K562 (cell line): ENCODE measurements around the gene ZNF776. TPM values are rescaled to one million over a fixed set of nuclear protein-coding genes. Genes with fewer than 3 reads are reported as not detected.

Experiments
- ATAC-seq: fragments of 200-7000 bp; cut with Tn5 transposase; 3 replicates; pipeline ENCODE4 v1.9.1; 2020; ENCODE audit warnings: moderate library complexity
- BruUV-seq: library from RNA; stranded (reverse); fragments of 400-500 nt; replicated peaks from 2 replicates; lab custom pipeline; 2021; lab: Mats Ljungman, UMichigan
- CTCF ChIA-PET: fragments of 300-600 bp; formaldehyde crosslinking; extraction: SDS; loops from one replicate; lab custom pipeline; 2021; ENCODE audit warnings: low intra/inter-chr PET ratio; lab: Yijun Ruan, JAX
- POLR2A ChIA-PET: fragments of 300-600, 350-650 bp; sonication (Branson Sonifier 250); formaldehyde crosslinking; extraction: SDS; loops from one replicate; lab custom pipeline; 2021; ENCODE audit warnings: antibody characterized with exemption, inconsistent platforms; lab: Yijun Ruan, JAX
- DNase-seq, 4 experiments: peaks; one replicate each; pipeline versions ENCODE4 v3.0.0 to v3.0.0-alpha.2; 2011 to 2018; ENCODE audit warnings: low spot score in 3 of 4, mixed read lengths in 3 of 4; ENCODE audit errors: extremely low read depth in 1 of 4
- FAIRE-seq: peaks from 2 replicates; lab custom pipeline; 2011; peaks lifted over from hg19 to GRCh38; lab: Jason Lieb, UNC
- H2AFZ ChIP-seq: 2 replicates; pipeline ENCODE4 v1.6.0; 2011; ENCODE audit warnings: low read depth, low read length, control low read depth, inconsistent platforms
- H3K27ac ChIP-seq: fragments of 200-600 bp; 3 replicates; pipeline ENCODE4 v1.8.0; 2011; ENCODE audit warnings: low read depth, mild to moderate bottlenecking, control low read depth, inconsistent platforms, low read length, moderate library complexity, mixed read lengths; ENCODE audit errors: extremely low read depth
- H3K27me3 ChIP-seq, 2 experiments: fragments of 300-600 bp in 1 of 2; 2 replicates in 1 of 2; 3 replicates in 1 of 2; pipeline versions ENCODE4 v1.6.0 to v1.8.0; 2011; ENCODE audit warnings: inconsistent platforms in 2 of 2, low read length in 2 of 2, mild to moderate bottlenecking in 1 of 2, mixed read lengths in 1 of 2, moderate library complexity in 1 of 2; ENCODE audit not compliant: control insufficient read depth in 2 of 2, insufficient read depth in 2 of 2
- H3K36me3 ChIP-seq: fragments of 300-600 bp; 3 replicates; pipeline ENCODE4 v1.8.0; 2011; ENCODE audit warnings: mild to moderate bottlenecking, low read length, inconsistent platforms; ENCODE audit not compliant: control insufficient read depth, insufficient read depth
- H3K4me1 ChIP-seq, 2 experiments: fragments of 200-600 bp in 1 of 2; replicated peaks in 1 of 2; 2 replicates in 1 of 2; 3 replicates in 1 of 2; pipeline versions ENCODE4 v1.5.1 to v1.8.0; 2011; ENCODE audit warnings: inconsistent platforms in 2 of 2, low read length in 2 of 2, mild to moderate bottlenecking in 1 of 2, mixed read lengths in 1 of 2, moderate library complexity in 1 of 2; ENCODE audit not compliant: control insufficient read depth in 2 of 2, insufficient read depth in 2 of 2
- H3K4me2 ChIP-seq: 2 replicates; pipeline ENCODE4 v1.6.1; 2011; ENCODE audit warnings: low read length, control low read depth, inconsistent platforms, mixed read lengths; ENCODE audit not compliant: insufficient read depth
- H3K4me3 ChIP-seq: fragments of 200-600 bp; sonication (generic), shearing (Covaris generic); 2 replicates; pipeline ENCODE4 v1.5.1; 2016; ENCODE audit warnings: control low read depth, inconsistent platforms
- H3K79me2 ChIP-seq: fragments of 200-600 bp; 3 replicates; pipeline ENCODE4 v1.8.0; 2011; ENCODE audit warnings: low read length, inconsistent platforms; ENCODE audit not compliant: control insufficient read depth, insufficient read depth
- H3K9ac ChIP-seq, 2 experiments: 2 replicates each; pipeline versions ENCODE4 v1.6.0 to v1.6.1; 2011; ENCODE audit warnings: low read depth in 2 of 2, low read length in 2 of 2, control low read depth in 1 of 2, inconsistent platforms in 1 of 2, mild to moderate bottlenecking in 1 of 2, mixed read lengths in 1 of 2; ENCODE audit not compliant: insufficient read depth in 1 of 2
- H3K9me1 ChIP-seq: one replicate; pipeline ENCODE4 v1.6.0; 2011; ENCODE audit warnings: inconsistent platforms, mild to moderate bottlenecking, low read length, moderate library complexity; ENCODE audit not compliant: control insufficient read depth, insufficient read depth
- H3K9me3 ChIP-seq: replicated peaks from 2 replicates; pipeline ENCODE4 v1.5.1; 2011; ENCODE audit warnings: low read depth, low read length, inconsistent platforms; ENCODE audit not compliant: control insufficient read depth, insufficient read depth
- H4K20me1 ChIP-seq: replicated peaks from 2 replicates; pipeline ENCODE4 v1.6.1; 2011; ENCODE audit warnings: low read length, inconsistent platforms, mixed read lengths; ENCODE audit not compliant: control insufficient read depth, insufficient read depth
- WGBS: fragments of 100-300 bp; shearing (Covaris generic); methylation state at CpG from one replicate; pipeline ENCODE4 v1.1.6; 2016; ENCODE audit warnings: low coverage, mixed read lengths; ENCODE audit not compliant: insufficient coverage; ENCODE audit errors: missing lambda C conversion rate; 5-methylcytosine and 5-hydroxymethylcytosine counted together
- in situ Hi-C: fragments of 300-500 bp; cut with MboI; formaldehyde crosslinking; loops from 4 replicates; pipeline ENCODE4 v1.15.0; 2018; ENCODE audit warnings: inconsistent platforms, mixed read lengths
- intact Hi-C: fragments of 100-400 bp; cut with micrococcal nuclease; formaldehyde crosslinking; loops from 2 replicates; pipeline ENCODE4 v1.14.2; 2022
- polyA plus RNA-seq, 8 experiments: library from polyadenylated mRNA; depleted of rRNA in 4 of 8; stranded (reverse) in 5 of 8; unstranded in 3 of 8; fragments of >200 nt; fragmentation: Nextera tagmentation in 2 of 8; fragmentation: Illumina TruSeq in 1 of 8; extraction: Ambion mirVana in 2 of 8; extraction: Trizol in 1 of 8; gene quantifications; 2 replicates each; pipeline versions ENCODE4 v1.2.1 to v1.2.3, GENCODE V29; 2011 to 2014; ENCODE audit warnings: inconsistent platforms in 1 of 8, missing spikeins in 1 of 8
- total RNA-seq, 7 experiments: library from RNA; depleted of rRNA in 6 of 7; stranded (reverse); fragments of >200 nt in 6 of 7; fragmentation: Illumina TruSeq in 2 of 7; extraction: Trizol in 2 of 7; gene quantifications; 2 replicates each; pipeline versions ENCODE4 v1.2.1 to v1.2.3, GENCODE V29; 2011 to 2021; ENCODE audit warnings: low replicate concordance in 1 of 7
- TF ChIP-seq, protein P1 (sequence below): fragments of 250-450 bp; sonication (Bioruptor Pico); IDR thresholded peaks from 2 replicates; pipeline ENCODE4 v1.8.0; 2022; ENCODE audit warnings: inconsistent platforms, mild to moderate bottlenecking, moderate library complexity, borderline replicate concordance
- TF ChIP-seq, protein P2 (sequence below): IDR thresholded peaks from 2 replicates; pipeline ENCODE4 v1.6.1; 2016; ENCODE audit warnings: missing genetic modification characterization, missing compliant biosample characterization

The ZNF776 gene
- total and polyA plus RNA-seq, 9 of the 15 experiments (the other 6 are each of a cell fraction or from before 2014, with no cell fraction given): 2.2 to 16.9 (median 8.2) TPM

DNA sequence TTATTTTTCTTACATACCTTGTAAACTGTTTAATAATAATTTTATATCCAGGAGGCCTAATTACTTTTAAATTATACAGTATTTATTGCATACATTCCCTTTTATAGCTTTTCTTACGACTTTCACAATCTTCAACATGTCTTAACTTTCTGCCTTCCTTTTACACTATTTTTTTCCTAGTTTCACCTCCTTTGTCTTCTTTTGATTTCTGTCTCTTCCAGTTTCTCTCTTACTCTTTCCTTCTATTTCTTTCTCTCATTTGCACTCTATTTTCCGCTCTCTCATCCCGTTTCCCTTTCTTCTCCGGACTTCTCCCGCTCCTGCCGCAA, 56.6 kb downstream of the ZNF776 start:
- no peaks in the 10 kb centered on the region for H3K9me1 ChIP-seq
- H4K20me1 ChIP-seq: no peaks in the 10 kb centered on the region
- H3K27me3 ChIP-seq: no peaks in the 10 kb centered on the region
- no peaks in the 10 kb centered on the region; the same call in 2 of the 3 replicates for H3K79me2 ChIP-seq
- no peak for DNase-seq
- no peak overlapping the region for H3K9ac ChIP-seq
- no peak overlapping the region for H3K4me3 ChIP-seq
- ATAC-seq: no peak
- in situ Hi-C loops (no loop called here), intact Hi-C loops (no loop called here)
- FAIRE-seq: no peak
- no peak overlapping the region for H3K27ac ChIP-seq
- TF ChIP-seq, protein P1, sequence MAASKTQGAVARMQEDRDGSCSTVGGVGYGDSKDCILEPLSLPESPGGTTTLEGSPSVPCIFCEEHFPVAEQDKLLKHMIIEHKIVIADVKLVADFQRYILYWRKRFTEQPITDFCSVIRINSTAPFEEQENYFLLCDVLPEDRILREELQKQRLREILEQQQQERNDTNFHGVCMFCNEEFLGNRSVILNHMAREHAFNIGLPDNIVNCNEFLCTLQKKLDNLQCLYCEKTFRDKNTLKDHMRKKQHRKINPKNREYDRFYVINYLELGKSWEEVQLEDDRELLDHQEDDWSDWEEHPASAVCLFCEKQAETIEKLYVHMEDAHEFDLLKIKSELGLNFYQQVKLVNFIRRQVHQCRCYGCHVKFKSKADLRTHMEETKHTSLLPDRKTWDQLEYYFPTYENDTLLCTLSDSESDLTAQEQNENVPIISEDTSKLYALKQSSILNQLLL (CRISPR knock-in tag): no peak
- TF ChIP-seq, protein P2, sequence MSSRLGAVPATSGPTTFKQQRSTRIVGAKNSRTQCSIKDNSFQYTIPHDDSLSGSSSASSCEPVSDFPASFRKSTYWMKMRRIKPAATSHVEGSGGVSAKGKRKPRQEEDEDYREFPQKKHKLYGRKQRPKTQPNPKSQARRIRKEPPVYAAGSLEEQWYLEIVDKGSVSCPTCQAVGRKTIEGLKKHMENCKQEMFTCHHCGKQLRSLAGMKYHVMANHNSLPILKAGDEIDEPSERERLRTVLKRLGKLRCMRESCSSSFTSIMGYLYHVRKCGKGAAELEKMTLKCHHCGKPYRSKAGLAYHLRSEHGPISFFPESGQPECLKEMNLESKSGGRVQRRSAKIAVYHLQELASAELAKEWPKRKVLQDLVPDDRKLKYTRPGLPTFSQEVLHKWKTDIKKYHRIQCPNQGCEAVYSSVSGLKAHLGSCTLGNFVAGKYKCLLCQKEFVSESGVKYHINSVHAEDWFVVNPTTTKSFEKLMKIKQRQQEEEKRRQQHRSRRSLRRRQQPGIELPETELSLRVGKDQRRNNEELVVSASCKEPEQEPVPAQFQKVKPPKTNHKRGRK (tag): peak; percentile 50; the same call in 1 of the 2 replicates
- 92% methylated on average over 1 of the region's 6 CpGs for WGBS
- peaks cover 2 to 5% of the 10 kb centered on the region in 2 experiments; a peak in 4 of 5 replicates for H3K4me1 ChIP-seq
- no peak overlapping the region for H2AFZ ChIP-seq
- H3K9me3 ChIP-seq: no peaks in the 10 kb centered on the region
- no TSS peak for BruUV-seq
- POLR2A ChIA-PET: no interaction called here
- no peak overlapping the region for H3K4me2 ChIP-seq
- CTCF ChIA-PET: no interaction called here
- peaks cover 22% of the 10 kb centered on the region; the same call in 2 of the 3 replicates for H3K36me3 ChIP-seq
